ENCODE results near the gene HK3.

GRCh38 chr5:176869501-176870109 lies 29.5 kb downstream of the HK3 start:
- TF ChIP-seq CTCF (IDR thresholded peaks at IDR 0.05) = no peak
- TF ChIP-seq POLR2AphosphoS5 (IDR thresholded peaks at IDR 0.05) = no peak
- no peak for TF ChIP-seq POLR2A (IDR thresholded peaks at IDR 0.05)

Data from prostate gland (tissue), 2 donors.